HepG2 (cell line): ENCODE results near the gene ZNF853.

Experiments
- BRD4 ChIP-seq: sonication (generic); formaldehyde crosslinking; IDR thresholded peaks from 2 replicates; pipeline ENCODE4 v1.4.0; 2020; ENCODE audit warnings: missing genetic modification reagents
- CENPX ChIP-seq: sonication (generic); formaldehyde crosslinking; IDR thresholded peaks from 2 replicates; pipeline ENCODE4 v1.9.0; 2021; ENCODE audit warnings: mild to moderate bottlenecking, missing genetic modification reagents, moderate library complexity
- CTCF ChIP-seq: sonication (generic); formaldehyde crosslinking; IDR thresholded peaks from 2 replicates; pipeline ENCODE4 v1.5.0; 2020; ENCODE audit warnings: mild to moderate bottlenecking, missing genetic modification reagents, moderate library complexity
- HNRNPK ChIP-seq: fragments of 200-400 bp; formaldehyde crosslinking; IDR thresholded peaks from 2 replicates; pipeline ENCODE4 v1.6.1; 2018; ENCODE audit warnings: low read length, low read depth, moderate library complexity, mild to moderate bottlenecking; ENCODE audit not compliant: poor library complexity, severe bottlenecking
- NFIC ChIP-seq: IDR thresholded peaks from 2 replicates; pipeline ENCODE4 v1.6.1; 2012; ENCODE audit warnings: mild to moderate bottlenecking, low read length, inconsistent platforms
- POLR2AphosphoS5 ChIP-seq: IDR thresholded peaks from 2 replicates; pipeline ENCODE4 v1.6.1; 2012; ENCODE audit warnings: low read depth, low read length
- RELA ChIP-seq: sonication (generic); formaldehyde crosslinking; IDR thresholded peaks from 2 replicates; pipeline ENCODE4 v1.4.0; 2020; ENCODE audit warnings: missing genetic modification reagents
- SMC3 ChIP-seq: IDR thresholded peaks from 2 replicates; pipeline ENCODE4 v1.6.1; 2011; ENCODE audit warnings: low read length, improper control_type of control experiment

- TF ChIP-seq CTCF (CRISPR knock-in tag) (no peak), HNRNPK (no peak), NFIC (no peak), POLR2AphosphoS5 (no peak), RELA (CRISPR knock-in tag) (no peak), CENPX (CRISPR knock-in tag) (no peak), SMC3 (no peak), BRD4 (CRISPR knock-in tag) (no peak)
Measured at GRCh38 chr7:6618621-6619020, 3.2 kb downstream of the ZNF853 start.
